Activated naive CD4-positive, alpha-beta T cell treated with anti-CD3 and anti-CD28 coated beads, Interleukin-2, amount 10 ng/mL, durations not matched to agents 5 hours and 36 hours (primary cell): Measurements from ENCODE around the gene ABCA2. TPM values are rescaled to one million over a fixed set of nuclear protein-coding genes. Genes with fewer than 3 reads are reported as not detected.

Source experiments
- total RNA-seq, 2 experiments: library from RNA; stranded (reverse); gene quantifications; one replicate each; pipeline ENCODE4 v1.2.3, GENCODE V29; 2021

The ABCA2 gene, protein sequence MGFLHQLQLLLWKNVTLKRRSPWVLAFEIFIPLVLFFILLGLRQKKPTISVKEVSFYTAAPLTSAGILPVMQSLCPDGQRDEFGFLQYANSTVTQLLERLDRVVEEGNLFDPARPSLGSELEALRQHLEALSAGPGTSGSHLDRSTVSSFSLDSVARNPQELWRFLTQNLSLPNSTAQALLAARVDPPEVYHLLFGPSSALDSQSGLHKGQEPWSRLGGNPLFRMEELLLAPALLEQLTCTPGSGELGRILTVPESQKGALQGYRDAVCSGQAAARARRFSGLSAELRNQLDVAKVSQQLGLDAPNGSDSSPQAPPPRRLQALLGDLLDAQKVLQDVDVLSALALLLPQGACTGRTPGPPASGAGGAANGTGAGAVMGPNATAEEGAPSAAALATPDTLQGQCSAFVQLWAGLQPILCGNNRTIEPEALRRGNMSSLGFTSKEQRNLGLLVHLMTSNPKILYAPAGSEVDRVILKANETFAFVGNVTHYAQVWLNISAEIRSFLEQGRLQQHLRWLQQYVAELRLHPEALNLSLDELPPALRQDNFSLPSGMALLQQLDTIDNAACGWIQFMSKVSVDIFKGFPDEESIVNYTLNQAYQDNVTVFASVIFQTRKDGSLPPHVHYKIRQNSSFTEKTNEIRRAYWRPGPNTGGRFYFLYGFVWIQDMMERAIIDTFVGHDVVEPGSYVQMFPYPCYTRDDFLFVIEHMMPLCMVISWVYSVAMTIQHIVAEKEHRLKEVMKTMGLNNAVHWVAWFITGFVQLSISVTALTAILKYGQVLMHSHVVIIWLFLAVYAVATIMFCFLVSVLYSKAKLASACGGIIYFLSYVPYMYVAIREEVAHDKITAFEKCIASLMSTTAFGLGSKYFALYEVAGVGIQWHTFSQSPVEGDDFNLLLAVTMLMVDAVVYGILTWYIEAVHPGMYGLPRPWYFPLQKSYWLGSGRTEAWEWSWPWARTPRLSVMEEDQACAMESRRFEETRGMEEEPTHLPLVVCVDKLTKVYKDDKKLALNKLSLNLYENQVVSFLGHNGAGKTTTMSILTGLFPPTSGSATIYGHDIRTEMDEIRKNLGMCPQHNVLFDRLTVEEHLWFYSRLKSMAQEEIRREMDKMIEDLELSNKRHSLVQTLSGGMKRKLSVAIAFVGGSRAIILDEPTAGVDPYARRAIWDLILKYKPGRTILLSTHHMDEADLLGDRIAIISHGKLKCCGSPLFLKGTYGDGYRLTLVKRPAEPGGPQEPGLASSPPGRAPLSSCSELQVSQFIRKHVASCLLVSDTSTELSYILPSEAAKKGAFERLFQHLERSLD (N-terminal part only)
- total RNA-seq: 10 to 100 TPM; 41.1 to 42.6 TPM

DNA sequence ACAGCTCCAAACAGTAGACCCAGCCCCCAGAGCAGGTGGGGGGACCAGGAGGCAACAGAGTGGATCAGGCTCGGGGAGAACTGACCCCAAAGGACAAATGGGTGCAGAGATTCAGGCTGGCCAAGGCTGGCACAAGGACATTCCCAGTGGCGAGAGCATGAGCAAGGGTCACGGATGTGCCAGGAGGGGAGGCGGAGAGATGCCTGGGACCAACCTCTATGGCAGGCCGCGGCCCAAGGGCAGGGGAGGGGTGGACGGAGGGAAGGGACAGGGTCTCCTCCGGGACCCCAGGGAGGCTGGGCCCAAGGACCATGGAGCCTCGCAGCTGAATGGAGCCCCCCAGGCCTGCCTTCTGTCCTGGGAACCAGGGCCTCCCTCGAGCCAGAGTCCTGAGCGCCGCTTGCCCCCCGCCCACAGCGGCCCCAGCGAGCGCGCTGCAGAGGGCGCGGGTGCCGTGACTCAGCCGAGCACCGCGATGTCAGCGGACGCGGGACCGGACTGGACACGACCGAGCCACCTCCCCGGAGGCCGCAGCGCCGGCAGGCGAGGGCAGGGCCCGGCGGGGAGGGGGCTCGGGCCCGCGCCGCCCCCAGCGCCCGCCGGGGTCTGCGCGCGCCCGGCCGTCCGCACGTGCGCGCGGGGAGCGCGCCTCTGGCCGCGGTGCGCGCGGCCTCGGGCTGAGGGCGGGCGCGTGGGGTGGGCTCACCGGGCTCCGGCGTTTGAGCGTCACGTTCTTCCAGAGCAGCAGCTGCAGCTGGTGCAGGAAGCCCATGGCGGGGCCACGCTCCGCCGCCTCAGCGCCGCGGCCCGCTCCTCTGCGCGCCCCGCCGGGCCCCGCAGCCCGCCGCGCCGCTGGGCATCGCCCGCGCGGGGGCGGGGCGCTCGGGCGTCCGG lies at the start of gene ABCA2:
Gene ABCA2 (minus strand): TSS at position 869 of the 894 bp plus-strand sequence. CDS start 97 bp downstream, at position 772.

DNA sequence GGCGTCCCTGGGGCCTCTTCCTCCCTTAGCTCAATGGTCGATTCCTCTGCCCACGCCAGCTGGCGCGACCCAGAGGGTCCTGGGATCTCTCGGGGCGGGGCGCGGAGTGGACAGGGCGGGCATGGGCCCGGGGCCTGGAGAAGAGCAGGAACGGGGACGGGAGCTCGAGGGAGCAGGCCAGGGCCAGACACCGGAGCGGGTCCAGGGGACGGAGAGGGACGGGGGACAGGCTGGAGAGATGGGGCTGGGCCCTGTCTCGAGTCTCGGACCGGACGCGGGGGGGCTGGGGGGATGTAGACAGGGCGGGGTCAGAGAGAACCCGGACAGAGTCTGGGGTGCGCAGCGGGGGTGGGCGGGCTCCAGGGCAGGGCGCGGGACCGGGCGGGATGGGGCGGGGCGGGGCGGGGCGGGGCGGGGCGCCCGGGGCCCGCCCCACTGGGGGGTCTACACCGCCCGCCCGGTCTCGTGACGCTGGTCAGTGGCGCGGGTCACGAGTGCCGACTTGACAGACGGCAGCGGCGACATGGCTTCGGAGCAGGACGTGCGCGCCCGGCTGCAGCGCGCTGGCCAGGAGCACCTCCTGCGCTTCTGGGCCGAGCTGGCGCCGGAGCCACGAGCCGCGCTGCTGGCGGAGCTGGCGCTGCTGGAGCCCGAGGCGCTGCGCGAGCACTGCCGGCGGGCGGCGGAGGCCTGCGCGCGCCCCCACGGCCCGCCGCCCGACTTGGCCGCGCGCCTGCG lies 49.1 kb upstream of the ABCA2 start, which contains the start of gene UAP1L1:
Gene UAP1L1 (plus strand): TSS at position 508 of the 738 bp plus-strand sequence. CDS start 16 bp downstream, at position 524.

DNA sequence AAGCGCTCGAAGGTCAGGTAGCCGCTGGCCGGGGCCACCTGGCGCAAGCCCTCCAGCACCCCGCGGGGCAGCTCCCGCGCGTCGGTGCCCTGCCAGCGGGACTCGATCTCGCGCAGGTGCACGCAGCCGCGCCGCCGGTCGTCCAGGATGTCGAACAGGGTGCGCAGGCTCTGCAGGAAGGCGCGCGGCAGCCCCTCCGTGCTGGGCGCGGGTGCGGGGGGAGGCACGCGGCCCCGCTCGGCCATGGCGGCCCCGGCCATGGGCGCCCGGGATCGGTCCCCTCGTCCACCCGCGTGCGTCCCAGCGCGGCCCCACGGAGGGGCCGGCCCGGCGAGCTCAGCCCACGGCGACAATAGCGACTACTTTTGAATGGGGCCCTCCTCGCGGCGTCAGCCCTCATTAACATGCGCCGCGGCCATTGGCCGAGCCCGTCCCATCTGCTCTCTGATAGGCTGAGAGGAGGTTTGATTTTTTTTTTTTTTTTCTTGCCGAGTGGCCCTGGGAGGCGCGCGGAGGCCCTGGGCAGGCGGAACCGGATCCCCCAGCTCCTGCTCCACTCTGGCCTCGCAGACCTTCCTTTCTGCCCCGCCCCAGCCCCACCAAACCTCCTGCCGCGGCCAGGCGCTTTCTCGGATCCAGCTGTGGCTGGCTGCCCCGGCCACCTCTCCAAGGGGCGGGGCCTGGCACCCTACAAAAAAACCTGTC lies 42.3 kb upstream of the ABCA2 start, which contains the start of gene SAPCD2:
Gene SAPCD2 (minus strand): TSS at position 357 of the 705 bp plus-strand sequence. CDS start 97 bp downstream, at position 260.

GRCh38 chr9:137053944-137054931 lies 26.2 kb upstream of the ABCA2 start, which contains the start of gene ENTPD2:
Gene ENTPD2 (minus strand): TSS chr9:137054061. CDS start chr9:137053997, 64 bp downstream.

DNA sequence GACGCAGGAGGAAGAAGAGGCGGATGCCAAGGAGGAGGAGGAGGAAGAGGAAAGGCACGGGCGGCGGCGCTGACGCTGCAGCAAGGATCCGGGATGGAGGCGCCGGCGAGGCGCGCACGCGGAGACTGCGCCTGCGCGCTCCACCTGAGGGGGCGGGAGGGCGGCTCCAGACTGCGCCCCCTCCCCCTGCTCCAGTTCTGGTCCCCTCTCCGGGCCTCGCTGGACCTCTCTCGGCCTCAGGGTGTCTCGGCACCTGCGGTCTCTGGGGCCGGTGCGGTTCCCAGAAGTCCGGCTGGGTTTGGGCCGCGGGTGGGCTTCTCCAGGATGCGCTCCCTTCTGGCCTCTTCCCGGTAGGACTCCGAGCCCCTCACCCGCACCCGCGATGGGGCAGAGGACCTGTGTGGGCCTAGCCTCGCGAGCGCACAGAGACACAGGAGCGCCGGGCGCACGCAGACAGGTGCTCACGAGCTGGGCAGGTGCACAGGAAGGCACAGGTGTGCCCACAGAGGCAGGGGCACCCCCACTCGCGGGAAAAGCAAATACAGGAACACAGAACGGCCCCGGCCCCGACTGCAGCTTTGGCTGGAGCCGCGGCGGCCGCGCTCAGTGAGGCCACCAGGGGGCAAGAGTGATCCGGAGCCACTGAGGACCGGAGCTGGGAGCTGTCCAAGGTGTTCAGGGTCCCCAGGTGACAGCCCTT lies 18.2 kb upstream of the ABCA2 start, which contains the start of gene NPDC1:
Gene NPDC1 (minus strand): TSS at position 90 of the 700 bp plus-strand sequence. CDS start 188 bp downstream, outside the sequence.

GRCh38 chr9:137031904-137032640 lies 4.0 kb upstream of the ABCA2 start, which contains the start of gene FUT7:
Gene FUT7 (minus strand): TSS chr9:137032088. CDS start chr9:137031991, 97 bp downstream.

DNA sequence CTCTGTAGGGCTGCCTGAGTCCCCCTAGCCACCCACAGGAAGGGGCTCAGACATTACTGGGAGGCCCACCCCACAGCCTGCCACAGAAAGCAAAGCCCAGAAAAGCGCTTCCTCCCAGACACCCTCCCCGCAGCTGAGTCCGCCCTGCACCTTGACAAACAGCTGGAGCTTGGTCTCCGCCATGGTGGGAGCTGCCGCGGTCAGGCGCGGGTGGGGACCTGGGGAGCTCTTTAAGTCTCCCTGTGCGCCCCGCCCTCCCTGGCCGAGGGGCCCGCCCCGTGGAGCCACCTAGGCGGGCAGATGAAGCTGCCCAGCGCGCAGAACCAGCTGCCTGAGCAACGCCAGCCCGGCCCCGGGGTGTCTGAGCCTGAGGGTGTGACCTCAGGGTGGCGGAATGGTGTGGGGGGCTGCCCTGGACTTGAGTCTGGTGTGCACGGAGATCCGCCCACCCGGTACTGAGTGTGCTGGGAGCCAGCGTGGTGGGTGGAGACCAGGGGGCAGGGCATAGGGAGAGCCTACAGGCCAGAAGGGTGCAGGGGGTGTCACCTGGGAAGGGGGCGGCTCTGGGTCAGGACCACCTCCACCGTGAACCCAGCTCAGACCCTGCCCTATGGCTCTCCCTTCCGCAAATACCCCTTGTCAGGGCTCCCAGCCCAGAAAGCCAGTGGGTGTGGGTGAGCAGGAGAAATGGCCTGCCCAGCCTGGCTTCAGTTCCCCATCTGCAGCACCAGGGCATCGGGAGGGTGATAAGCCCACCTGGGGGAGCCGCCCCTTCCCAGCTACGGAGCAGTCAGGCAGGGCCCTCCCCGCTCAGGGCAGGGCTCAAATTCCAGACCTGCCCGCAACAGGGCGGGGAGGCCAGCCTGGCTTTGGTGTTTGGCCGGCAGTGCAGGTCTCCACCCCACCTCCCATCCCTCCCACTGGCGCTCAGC lies 31.4 kb downstream of the ABCA2 start, which contains the start of gene CLIC3:
Gene CLIC3 (minus strand): TSS at position 208 of the 932 bp plus-strand sequence. CDS start 25 bp downstream, at position 183.

GRCh38 chr9:136991993-136992818 lies 35.8 kb downstream of the ABCA2 start, which contains the start of gene PAXX:
Gene PAXX (plus strand): TSS chr9:136992422. CDS start chr9:136992444, 22 bp downstream.

DNA sequence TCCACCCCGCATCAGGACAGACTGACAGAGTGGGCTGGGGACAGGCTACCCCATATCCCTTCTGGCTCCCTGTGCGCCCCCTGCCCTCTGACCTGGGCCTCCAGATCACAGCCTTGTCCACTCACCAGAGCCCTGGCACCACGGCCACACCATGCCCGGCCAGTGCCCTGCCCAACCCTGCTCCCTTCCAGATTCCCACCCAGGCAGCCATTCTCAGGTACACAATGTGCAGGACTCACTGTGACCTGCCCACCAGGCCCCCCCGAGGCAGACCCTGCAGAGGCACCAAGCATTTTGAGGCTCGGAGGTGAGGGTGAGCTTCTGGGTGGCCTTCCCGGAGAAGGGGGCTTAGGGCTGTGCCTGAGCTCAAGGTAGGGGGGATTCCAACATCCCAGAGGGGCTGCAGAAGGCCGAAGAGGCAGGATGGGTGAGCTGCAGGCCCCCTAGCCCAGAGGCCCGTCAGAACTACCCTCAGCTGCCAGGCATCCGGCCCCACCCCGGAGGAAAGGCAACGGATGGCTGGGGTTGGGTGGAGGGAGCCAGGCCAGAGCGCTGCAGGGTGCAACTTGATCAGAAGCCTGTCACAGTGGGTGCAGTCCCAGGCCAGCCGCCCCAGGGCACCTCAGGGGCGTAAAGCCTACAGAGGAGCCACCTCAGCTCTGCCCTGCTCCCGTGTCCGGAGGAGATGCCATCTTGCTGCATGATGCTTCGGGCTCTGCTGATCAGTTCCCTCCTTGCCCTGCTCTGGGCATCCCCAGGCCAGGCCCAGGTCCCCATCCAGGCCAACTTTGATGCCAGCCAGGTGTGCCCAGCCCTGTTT lies 45.6 kb downstream of the ABCA2 start, which contains the start of gene LCNL1:
Gene LCNL1 (plus strand): TSS at position 762 of the 820 bp plus-strand sequence. CDS start 594 bp downstream, outside the sequence.

DNA sequence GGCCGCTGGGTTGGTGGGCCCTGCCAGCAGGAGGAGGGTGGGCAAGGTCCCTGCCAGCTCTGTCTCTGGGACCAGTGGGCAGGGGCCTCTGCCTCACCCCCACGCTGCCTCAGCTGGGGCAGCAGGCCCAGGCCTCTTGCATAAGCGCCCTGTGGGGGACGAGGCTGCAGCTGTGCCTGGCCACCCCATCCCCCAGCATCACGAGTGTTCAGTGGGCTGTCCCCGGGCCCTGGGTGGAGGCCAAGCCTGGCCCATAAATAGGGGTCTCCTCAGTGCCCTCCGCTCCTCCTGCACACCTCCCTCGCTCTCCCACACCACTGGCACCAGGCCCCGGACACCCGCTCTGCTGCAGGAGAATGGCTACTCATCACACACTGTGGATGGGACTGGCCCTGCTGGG lies 50.8 kb downstream of the ABCA2 start, which contains the start of gene PTGDS:
Gene PTGDS (plus strand): TSS at position 282 of the 400 bp plus-strand sequence. CDS start 75 bp downstream, at position 357.

